NCI-H69 (cell line): ENCODE data around the gene LRRC10.

Experiments used
- DNase-seq: peaks from one replicate; lab custom pipeline; 2025; lab: John Stamatoyannopoulos, UW

LRRC10 gene

GRCh38 chr12:69569236-69569635 lies 41.5 kb downstream of the LRRC10 start:
- DNase-seq, result no peak

GRCh38 chr12:69566603-69567002 lies 44.1 kb downstream of the LRRC10 start:
- no peak for DNase-seq

GRCh38 chr12:69563166-69563762 lies 47.4 kb downstream of the LRRC10 start:
- DNase-seq, result no peak
